Measurements from ENCODE around the gene IGSF9B.

The IGSF9B gene

GRCh38 chr11:133950421-133950820, 6.3 kb downstream of the IGSF9B start:
- TF ChIP-seq CTCF (IDR thresholded peaks at IDR 0.05; ENCODE audit: extremely low read depth, missing control alignments), result no peak
- no peak for DNase-seq (ENCODE audit: low spot score)

GRCh38 chr11:133949129-133949528, 7.6 kb downstream of the IGSF9B start:
- no peak for TF ChIP-seq CTCF (IDR thresholded peaks at IDR 0.05; ENCODE audit: extremely low read depth, missing control alignments)
- DNase-seq (ENCODE audit: low spot score), result no peak

- DNase-seq (ENCODE audit: low spot score), result no peak
- TF ChIP-seq CTCF (IDR thresholded peaks at IDR 0.05; ENCODE audit: extremely low read depth, missing control alignments), result no peak
These were observed 8.1 kb downstream of the IGSF9B start for GRCh38 chr11:133948711-133949110.

- TF ChIP-seq CTCF (IDR thresholded peaks at IDR 0.05; ENCODE audit: extremely low read depth, missing control alignments), result no peak
- DNase-seq (ENCODE audit: low spot score), result peak; percentile 66
These were observed 9.4 kb downstream of the IGSF9B start for GRCh38 chr11:133947321-133947756.

- TF ChIP-seq CTCF (IDR thresholded peaks at IDR 0.05; ENCODE audit: extremely low read depth, missing control alignments), result no peak
- DNase-seq (ENCODE audit: low spot score), result no peak
These were observed 10.0 kb downstream of the IGSF9B start for GRCh38 chr11:133946541-133947318.

GRCh38 chr11:133946051-133946450, 10.7 kb downstream of the IGSF9B start:
- DNase-seq (ENCODE audit: low spot score), result no peak

More at GRCh38 chr11:133946051-133946450, 10.7 kb downstream of the IGSF9B start:
- no peak for TF ChIP-seq CTCF (IDR thresholded peaks at IDR 0.05; ENCODE audit: extremely low read depth, missing control alignments)
